Gastrocnemius medialis (tissue), 4 donors: ENCODE results near the gene SLAMF7. TPM values are rescaled to one million over a fixed set of nuclear protein-coding genes. Genes with fewer than 3 reads are reported as not detected.
"Not testable (repeated sequence)": the region's sequence is repeated elsewhere in the genome, so short reads cannot be mapped to it uniquely, and the experiment has no call there.

Experiments used
- ATAC-seq, 2 donors: fragments of 150-250 bp; one replicate each; pipeline ENCODE4 v1.9.1; 2016
- DNase-seq, 2 donors: peaks; one replicate each; pipeline ENCODE4 v3.0.0-alpha.2; 2019
- H3K27ac ChIP-seq, 4 donors: fragments of 200-600 bp; sonication (generic); 1 replicate in 1 of 4; 2 replicates in 3 of 4; pipeline ENCODE4 v1.5.1; 2016 to 2018; ENCODE audit warnings: mild to moderate bottlenecking in 2 of 4, moderate library complexity in 1 of 4
- H3K27me3 ChIP-seq, 3 donors: fragments of 200-600 bp; sonication (generic) in 2 of 3; 1 replicate in 1 of 3; 2 replicates in 2 of 3; pipeline versions ENCODE4 v1.5.1 to v1.6.0; 2016 to 2019; ENCODE audit warnings: mild to moderate bottlenecking in 1 of 3, moderate library complexity in 1 of 3
- H3K36me3 ChIP-seq, 2 donors: fragments of 200-600 bp; sonication (generic) in 1 of 2; one replicate each; pipeline ENCODE4 v1.5.1; 2017 to 2018
- H3K4me1 ChIP-seq, 2 donors: fragments of 200-600 bp; sonication (generic) in 1 of 2; one replicate each; pipeline ENCODE4 v1.5.1; 2016 to 2017; ENCODE audit warnings: mild to moderate bottlenecking in 2 of 2
- H3K4me3 ChIP-seq, 4 donors: fragments of 200-600 bp; sonication (generic) in 3 of 4; 1 replicate in 1 of 4; 2 replicates in 3 of 4; pipeline ENCODE4 v1.5.1; 2016 to 2019; ENCODE audit warnings: mild to moderate bottlenecking in 2 of 4
- H3K9me3 ChIP-seq, 3 donors: fragments of 200-600 bp; sonication (generic) in 2 of 3; 1 replicate in 1 of 3; 2 replicates in 2 of 3; pipeline ENCODE4 v1.5.1; 2016 to 2019
- POLR2A ChIP-seq, 2 donors: fragments of 450-650 bp; IDR thresholded peaks; one replicate each; pipeline ENCODE4 v1.6.1; 2017; ENCODE audit warnings: antibody characterized with exemption in 2 of 2, mild to moderate bottlenecking in 2 of 2, moderate library complexity in 2 of 2
- in situ Hi-C, 4 donors: fragments of 200-750 bp; cut with MboI; loops; one replicate each; pipeline versions ENCODE4 v1.15.0 to v1.8.0; 2017; ENCODE audit warnings: low sequenced_read_pairs in 4 of 4
- intact Hi-C: fragments of 100-400 bp; cut with DNase I; formaldehyde crosslinking; loops from one replicate; pipeline ENCODE4 v1.15.1; 2023; ENCODE audit warnings: low total_unique reads
- total RNA-seq, 4 donors: library from RNA; depleted of rRNA; stranded (reverse); fragments of >200 nt; gene quantifications; one replicate each; pipeline versions ENCODE4 v1.1.0 to v1.2.3, GENCODE V29; 2016
- TF ChIP-seq, protein P1 (sequence below), 5 experiments: fragments of 450-650 bp in 3 of 5; fragments of 200-600 bp in 2 of 5; sonication (generic) in 2 of 5; IDR thresholded peaks in 4 of 5; conservative IDR thresholded peaks in 1 of 5; 1 replicate in 4 of 5; 2 replicates in 1 of 5; pipeline ENCODE4 v1.5.1; 2016 to 2019; ENCODE audit warnings: antibody characterized with exemption in 5 of 5, mild to moderate bottlenecking in 3 of 5, moderate library complexity in 3 of 5

The SLAMF7 gene
- total RNA-seq, 4 donors from 2014 or later = 0.81 TPM; not detected in 3

GRCh38 chr1:160724465-160725242, 14.4 kb upstream of the SLAMF7 start:
- Histone ChIP-seq H3K9me3 (no peaks in the 10 kb centered on the region), H3K36me3 (no peaks in the 10 kb centered on the region), H3K27ac (no peak overlapping the region), H3K4me3 (no peak overlapping the region), H3K27me3 (no peaks in the 10 kb centered on the region), H3K4me1 (no peaks in the 10 kb centered on the region)
- ATAC-seq (no peak), DNase-seq (no peak)
- in situ Hi-C loops = no loop called here
- intact Hi-C loops = no loop called here
- TF ChIP-seq POLR2A (IDR thresholded peaks at IDR 0.05) = no peak
- TF ChIP-seq, protein P1, sequence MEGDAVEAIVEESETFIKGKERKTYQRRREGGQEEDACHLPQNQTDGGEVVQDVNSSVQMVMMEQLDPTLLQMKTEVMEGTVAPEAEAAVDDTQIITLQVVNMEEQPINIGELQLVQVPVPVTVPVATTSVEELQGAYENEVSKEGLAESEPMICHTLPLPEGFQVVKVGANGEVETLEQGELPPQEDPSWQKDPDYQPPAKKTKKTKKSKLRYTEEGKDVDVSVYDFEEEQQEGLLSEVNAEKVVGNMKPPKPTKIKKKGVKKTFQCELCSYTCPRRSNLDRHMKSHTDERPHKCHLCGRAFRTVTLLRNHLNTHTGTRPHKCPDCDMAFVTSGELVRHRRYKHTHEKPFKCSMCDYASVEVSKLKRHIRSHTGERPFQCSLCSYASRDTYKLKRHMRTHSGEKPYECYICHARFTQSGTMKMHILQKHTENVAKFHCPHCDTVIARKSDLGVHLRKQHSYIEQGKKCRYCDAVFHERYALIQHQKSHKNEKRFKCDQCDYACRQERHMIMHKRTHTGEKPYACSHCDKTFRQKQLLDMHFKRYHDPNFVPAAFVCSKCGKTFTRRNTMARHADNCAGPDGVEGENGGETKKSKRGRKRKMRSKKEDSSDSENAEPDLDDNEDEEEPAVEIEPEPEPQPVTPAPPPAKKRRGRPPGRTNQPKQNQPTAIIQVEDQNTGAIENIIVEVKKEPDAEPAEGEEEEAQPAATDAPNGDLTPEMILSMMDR (IDR thresholded peaks at IDR 0.05 in 4 of 5, conservative IDR thresholded peaks at IDR 0.05 in 1 of 5) = no peak

DNA sequence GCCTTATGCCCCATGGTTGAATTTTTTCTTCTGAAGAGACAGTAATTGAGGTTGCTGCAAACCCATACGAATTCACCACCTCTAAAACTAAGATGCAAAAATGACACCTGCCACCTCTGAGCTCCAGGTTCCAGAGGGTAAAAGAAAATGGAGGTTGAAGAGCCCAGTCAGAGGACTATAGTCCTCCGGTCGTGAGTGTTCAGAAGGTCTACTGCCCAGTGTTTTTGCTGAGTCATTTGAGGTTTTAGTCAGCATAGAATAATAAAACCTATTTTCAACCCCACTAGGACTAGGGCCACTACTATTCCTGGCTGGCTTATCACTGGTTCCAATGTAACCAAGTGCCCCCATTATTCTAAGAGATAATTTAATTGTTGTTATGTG, 12.9 kb upstream of the SLAMF7 start:
- in situ Hi-C loops = no loop called here
- intact Hi-C loops = no loop called here

DNA sequence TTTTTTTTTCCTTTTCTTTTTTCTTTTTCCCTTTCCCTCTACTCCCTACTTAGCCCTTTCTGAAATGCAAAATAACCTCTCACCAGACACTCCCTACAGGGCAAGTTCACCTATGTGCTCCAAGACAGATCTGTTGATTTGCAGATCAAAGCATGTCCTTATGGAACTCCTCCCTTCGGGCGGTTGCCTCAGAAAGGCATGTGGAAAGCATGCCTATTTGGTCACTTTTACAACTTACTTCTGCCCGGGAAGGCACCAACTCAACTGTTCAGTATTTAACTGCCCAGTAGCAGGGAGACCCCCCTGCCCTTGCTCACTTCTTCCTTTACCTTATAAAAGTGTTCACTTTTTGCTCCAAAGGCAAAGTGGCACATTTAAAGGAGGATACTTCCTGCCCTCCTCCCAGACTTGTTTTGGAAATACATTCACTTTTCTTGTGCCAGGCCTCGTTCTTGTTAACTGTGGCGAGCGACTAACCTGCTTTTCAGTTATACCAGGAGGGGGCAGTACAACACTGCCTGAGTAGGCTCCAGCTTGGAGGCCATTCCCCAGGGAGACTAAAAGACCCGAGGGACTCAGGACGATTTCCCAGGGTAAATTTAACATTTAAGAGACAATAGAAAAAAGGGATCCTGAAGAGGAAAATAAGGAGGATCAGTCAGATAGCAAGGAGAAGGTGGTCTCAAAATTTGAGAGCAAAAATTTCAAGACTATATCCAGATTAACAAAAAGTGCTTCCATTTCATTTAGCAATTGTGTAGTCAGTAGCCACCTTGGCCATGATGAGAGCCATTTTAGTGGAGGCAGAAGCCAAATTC, 12.3 kb upstream of the SLAMF7 start:
- in situ Hi-C loops = no loop called here
- Histone ChIP-seq H3K4me3 (no peak overlapping the region), H3K4me1 (no peaks in the 10 kb centered on the region), H3K27ac (no peak overlapping the region), H3K27me3 (no peaks in the 10 kb centered on the region), H3K9me3 (no peaks in the 10 kb centered on the region), H3K36me3 (no peaks in the 10 kb centered on the region)
- peak; percentile 6 to 15 for DNase-seq
- peak; percentile 33 to 51 for ATAC-seq
- intact Hi-C loops = no loop called here
- TF ChIP-seq POLR2A (IDR thresholded peaks at IDR 0.05) = no peak
- TF ChIP-seq, protein P1 (IDR thresholded peaks at IDR 0.05 in 4 of 5, conservative IDR thresholded peaks at IDR 0.05 in 1 of 5) = peak; percentile 23 to 52 (median 50)

More for the DNA sequence above, 12.9 kb upstream of the SLAMF7 start:
- no peak for TF ChIP-seq POLR2A (IDR thresholded peaks at IDR 0.05)
- TF ChIP-seq, protein P1 (IDR thresholded peaks at IDR 0.05 in 4 of 5, conservative IDR thresholded peaks at IDR 0.05 in 1 of 5) = no peak
- Histone ChIP-seq H3K36me3 (no peaks in the 10 kb centered on the region), H3K9me3 (no peaks in the 10 kb centered on the region), H3K27me3 (no peaks in the 10 kb centered on the region), H3K4me1 (no peaks in the 10 kb centered on the region), H3K27ac (no peak overlapping the region), H3K4me3 (no peak overlapping the region)
- DNase-seq (no peak), ATAC-seq (no peak)

DNA sequence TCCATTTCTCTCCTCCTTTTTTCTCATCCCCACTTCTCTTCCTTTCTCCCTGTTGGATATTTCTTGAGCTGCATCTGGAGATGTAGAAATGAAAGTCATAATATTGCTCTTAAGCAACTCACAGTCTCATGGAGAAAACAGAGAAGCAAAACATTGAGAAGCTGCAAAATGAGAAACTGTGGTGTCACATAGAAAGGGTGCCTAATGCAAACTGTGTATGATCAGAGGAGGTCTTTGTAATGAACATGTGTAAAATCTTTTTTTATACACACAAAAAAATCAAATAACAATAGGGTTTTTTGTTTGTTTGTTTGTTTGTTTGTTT, 11.8 kb upstream of the SLAMF7 start:
- in situ Hi-C loops = no loop called here
- no peak for DNase-seq

DNA sequence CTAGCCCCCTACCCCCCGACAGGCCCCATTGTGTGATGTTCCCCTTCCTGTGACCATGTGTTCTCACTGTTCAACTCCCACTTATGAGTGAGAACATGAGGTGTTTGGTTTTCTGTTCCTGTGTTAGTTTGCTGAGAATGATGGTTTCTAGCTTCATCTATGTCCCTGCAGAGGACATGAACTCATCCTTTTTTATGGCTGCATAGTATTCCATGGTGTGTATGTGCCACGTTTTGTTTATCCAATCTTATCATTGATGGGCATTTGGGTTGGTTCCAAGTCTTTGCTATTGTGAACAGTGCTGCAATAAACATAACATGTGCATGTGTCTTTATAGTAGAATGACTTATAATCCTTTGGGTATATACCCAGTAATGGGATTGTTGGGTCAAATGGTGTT, 7.5 kb upstream of the SLAMF7 start:
- H3K4me1 ChIP-seq, H3K9me3 ChIP-seq, DNase-seq, H3K27ac ChIP-seq, intact Hi-C loops, H3K36me3 ChIP-seq, ATAC-seq, H3K27me3 ChIP-seq, H3K4me3 ChIP-seq, in situ Hi-C loops: not testable (repeated sequence)

More for the DNA sequence above, 11.8 kb upstream of the SLAMF7 start:
- Histone ChIP-seq H3K4me3 (no peak overlapping the region), H3K9me3 (no peaks in the 10 kb centered on the region), H3K36me3 (no peaks in the 10 kb centered on the region), H3K27me3 (no peaks in the 10 kb centered on the region), H3K4me1 (no peaks in the 10 kb centered on the region), H3K27ac (no peak overlapping the region)
- intact Hi-C loops = no loop called here
- no peak for ATAC-seq
- TF ChIP-seq POLR2A (IDR thresholded peaks at IDR 0.05) = no peak
- TF ChIP-seq, protein P1 (IDR thresholded peaks at IDR 0.05 in 4 of 5, conservative IDR thresholded peaks at IDR 0.05 in 1 of 5) = no peak
